Endothelial cell (in vitro differentiated cells): Measurements from ENCODE around the gene GSPT1. TPM values are rescaled to one million over a fixed set of nuclear protein-coding genes. Genes with fewer than 3 reads are reported as not detected.

Experiments
- DNase-seq: peaks from one replicate; pipeline ENCODE4 v3.0.0; 2021; ENCODE audit warnings: low spot score
- H3K27ac Mint-ChIP-seq: one replicate; pipeline ENCODE4 v1.8.0; 2021; ENCODE audit warnings: mixed read lengths, inconsistent platforms; ENCODE audit not compliant: unreplicated experiment
- H3K27me3 Mint-ChIP-seq: one replicate; pipeline ENCODE4 v1.8.0; 2021; ENCODE audit warnings: mild to moderate bottlenecking, moderate library complexity, mixed read lengths, inconsistent platforms; ENCODE audit not compliant: unreplicated experiment
- H3K36me3 Mint-ChIP-seq: one replicate; pipeline ENCODE4 v1.8.0; 2021; ENCODE audit warnings: mild to moderate bottlenecking, low read depth, mixed read lengths, inconsistent platforms; ENCODE audit not compliant: unreplicated experiment
- H3K4me1 Mint-ChIP-seq: one replicate; pipeline ENCODE4 v1.8.0; 2021; ENCODE audit warnings: mild to moderate bottlenecking, mixed read lengths, inconsistent platforms; ENCODE audit not compliant: unreplicated experiment
- H3K4me3 Mint-ChIP-seq: one replicate; pipeline ENCODE4 v1.8.0; 2021; ENCODE audit warnings: mild to moderate bottlenecking, mixed read lengths, inconsistent platforms; ENCODE audit not compliant: unreplicated experiment
- H3K9me3 Mint-ChIP-seq: one replicate; pipeline ENCODE4 v1.8.0; 2021; ENCODE audit warnings: mixed read lengths, inconsistent platforms; ENCODE audit not compliant: unreplicated experiment
- CTCF ChIP-seq: fragments of 200-600 bp; sonication (generic); IDR thresholded peaks from one replicate; pipeline ENCODE4 v1.5.0; 2021; ENCODE audit warnings: antibody characterized with exemption; ENCODE audit not compliant: unreplicated experiment
- total RNA-seq: library from RNA; stranded (reverse); fragmentation: NEBNext Ultra II Directional; extraction: Animal tissue kit (Norgen Biotek cat#: 25700); gene quantifications from one replicate; pipeline ENCODE4 v1.2.1, GENCODE V29; 2021; ENCODE audit not compliant: unreplicated experiment

Gene GSPT1
- total RNA-seq, 1 donor from 2014 or later, result 99.8 TPM

GRCh38 chr16:11916524-11917285, 949 bp upstream of the GSPT1 start:
- DNase-seq, result no peak
- TF ChIP-seq CTCF, result no peak
- Mint-ChIP-seq H3K27ac (peak overlapping the region; percentile 70), H3K9me3 (no peaks in the 10 kb centered on the region), H3K4me1 (peaks cover 21% of the 10 kb centered on the region), H3K4me3 (peak overlapping the region; percentile 91), H3K27me3 (peaks cover 8% of the 10 kb centered on the region), H3K36me3 (peaks cover 6% of the 10 kb centered on the region)

- Mint-ChIP-seq H3K4me3 (peak overlapping the region; percentile 98), H3K27ac (no peak overlapping the region), H3K36me3 (peaks cover 6% of the 10 kb centered on the region), H3K27me3 (peaks cover 8% of the 10 kb centered on the region), H3K4me1 (peaks cover 21% of the 10 kb centered on the region), H3K9me3 (no peaks in the 10 kb centered on the region)
- DNase-seq, result peak; percentile 60
- TF ChIP-seq CTCF, result peak; percentile 14
Observed at GRCh38 chr16:11915114-11915643, 577 bp downstream of the GSPT1 start.

DNA sequence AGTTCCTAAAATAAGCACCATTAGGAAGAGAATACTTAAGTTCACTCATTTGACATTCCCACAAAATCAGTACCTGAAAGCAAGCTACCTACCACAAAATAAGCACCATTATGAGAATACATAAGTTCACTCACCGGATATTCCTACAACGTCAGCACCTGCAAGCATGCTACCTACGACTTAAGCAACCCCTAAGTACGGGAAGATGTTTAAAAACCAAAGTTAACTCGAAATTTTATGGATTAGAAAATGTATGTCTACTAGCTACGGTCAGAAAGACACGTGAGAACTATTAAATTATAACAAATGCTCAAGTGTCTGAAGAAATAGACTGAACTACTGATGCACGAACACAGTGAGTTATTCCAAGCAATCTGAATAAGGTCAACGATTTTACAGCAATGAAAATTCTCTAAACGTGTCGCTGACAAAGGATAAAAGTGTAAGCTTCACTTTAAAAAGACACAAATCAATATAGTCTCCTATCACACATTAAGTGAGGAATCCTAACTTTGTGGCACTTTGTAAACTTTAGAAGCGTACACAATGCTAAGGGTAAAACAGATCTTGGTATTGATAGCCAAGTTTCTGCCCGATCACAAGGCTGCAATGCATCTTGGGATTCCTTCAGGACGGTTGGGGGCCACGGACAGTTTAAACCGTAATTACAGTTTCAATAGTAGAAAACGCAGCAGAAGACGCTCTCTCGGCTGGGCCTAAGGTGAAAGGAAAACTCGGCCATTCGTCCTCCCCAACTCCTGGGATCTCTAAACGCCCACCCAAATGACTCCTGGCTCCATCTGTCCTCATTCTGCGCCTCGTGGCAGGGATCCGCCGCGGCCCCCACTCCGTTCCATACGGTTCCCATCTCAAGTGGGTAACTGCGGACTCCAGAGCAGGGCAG, 1.3 kb downstream of the GSPT1 start:
- Mint-ChIP-seq H3K4me3 (peak overlapping the region; percentile 98), H3K27me3 (peaks cover 8% of the 10 kb centered on the region), H3K36me3 (peaks cover 6% of the 10 kb centered on the region), H3K27ac (peak overlapping the region; percentile 75), H3K9me3 (no peaks in the 10 kb centered on the region), H3K4me1 (peaks cover 21% of the 10 kb centered on the region)
- no peak for TF ChIP-seq CTCF
- no peak for DNase-seq

DNA sequence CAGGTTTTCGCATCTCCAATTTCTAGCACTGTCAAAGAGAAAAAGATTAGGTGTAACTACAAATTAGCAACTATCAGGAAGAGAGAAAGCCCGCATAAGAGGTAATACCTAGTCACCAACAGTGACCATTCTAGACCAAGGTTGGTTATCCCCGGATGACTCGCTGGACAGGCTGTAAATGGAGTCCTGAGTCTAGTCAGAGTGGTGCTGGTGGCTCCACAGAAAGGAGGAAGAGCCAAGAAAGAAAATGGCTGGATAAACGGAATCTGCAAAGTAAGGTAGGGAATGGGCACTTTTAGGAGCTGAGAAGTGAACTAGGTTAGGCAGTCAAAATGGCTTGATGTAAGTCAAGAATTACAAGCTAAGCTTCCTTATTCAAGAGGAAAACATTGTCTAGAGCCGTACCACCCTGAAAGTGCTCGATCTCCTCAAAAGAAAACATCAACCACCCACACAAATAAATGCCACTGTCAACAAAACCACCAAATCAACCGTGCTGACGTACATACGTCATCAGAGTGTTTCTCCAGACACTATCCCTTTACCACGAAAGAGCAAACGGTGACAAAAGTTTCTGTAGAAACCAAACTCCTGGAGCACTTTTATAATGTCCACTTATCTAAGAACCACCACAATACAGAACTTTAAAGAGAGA, 2.2 kb downstream of the GSPT1 start:
- H3K9me3 Mint-ChIP-seq, result no peaks in the 10 kb centered on the region
- no peak for TF ChIP-seq CTCF
- H3K27me3 Mint-ChIP-seq, result peaks cover 8% of the 10 kb centered on the region
- no peak for DNase-seq
- H3K27ac Mint-ChIP-seq, result no peak overlapping the region
- peaks cover 6% of the 10 kb centered on the region for H3K36me3 Mint-ChIP-seq
- H3K4me1 Mint-ChIP-seq, result peaks cover 21% of the 10 kb centered on the region
- peak overlapping the region; percentile 98 for H3K4me3 Mint-ChIP-seq
